ENCODE results near the gene ALOX12.

ALOX12 gene

GRCh38 chr17:7002288-7003047 lies 6.6 kb downstream of the ALOX12 start:
- DNase-seq (ENCODE audit: low spot score), result no peak

DNA sequence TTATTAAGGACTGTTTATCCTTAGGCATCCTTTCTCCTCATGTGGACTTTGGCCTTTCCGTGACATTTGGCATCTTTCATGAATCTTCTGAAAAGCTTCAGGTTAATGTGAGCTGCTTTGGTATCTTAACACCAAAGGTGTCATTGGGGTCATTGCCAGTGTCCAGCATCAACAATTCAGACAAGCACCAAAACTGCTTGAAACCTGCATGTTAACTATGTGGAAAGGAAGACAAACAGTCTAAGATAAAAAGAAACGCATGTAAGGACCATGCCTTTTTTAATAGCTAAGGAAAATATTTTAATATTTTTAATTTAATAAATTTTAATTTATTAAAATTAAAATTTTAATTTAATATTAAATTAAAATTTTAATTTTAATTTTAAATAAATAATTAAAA lies 7.9 kb downstream of the ALOX12 start:
- DNase-seq (ENCODE audit: low spot score), result no peak

DNA sequence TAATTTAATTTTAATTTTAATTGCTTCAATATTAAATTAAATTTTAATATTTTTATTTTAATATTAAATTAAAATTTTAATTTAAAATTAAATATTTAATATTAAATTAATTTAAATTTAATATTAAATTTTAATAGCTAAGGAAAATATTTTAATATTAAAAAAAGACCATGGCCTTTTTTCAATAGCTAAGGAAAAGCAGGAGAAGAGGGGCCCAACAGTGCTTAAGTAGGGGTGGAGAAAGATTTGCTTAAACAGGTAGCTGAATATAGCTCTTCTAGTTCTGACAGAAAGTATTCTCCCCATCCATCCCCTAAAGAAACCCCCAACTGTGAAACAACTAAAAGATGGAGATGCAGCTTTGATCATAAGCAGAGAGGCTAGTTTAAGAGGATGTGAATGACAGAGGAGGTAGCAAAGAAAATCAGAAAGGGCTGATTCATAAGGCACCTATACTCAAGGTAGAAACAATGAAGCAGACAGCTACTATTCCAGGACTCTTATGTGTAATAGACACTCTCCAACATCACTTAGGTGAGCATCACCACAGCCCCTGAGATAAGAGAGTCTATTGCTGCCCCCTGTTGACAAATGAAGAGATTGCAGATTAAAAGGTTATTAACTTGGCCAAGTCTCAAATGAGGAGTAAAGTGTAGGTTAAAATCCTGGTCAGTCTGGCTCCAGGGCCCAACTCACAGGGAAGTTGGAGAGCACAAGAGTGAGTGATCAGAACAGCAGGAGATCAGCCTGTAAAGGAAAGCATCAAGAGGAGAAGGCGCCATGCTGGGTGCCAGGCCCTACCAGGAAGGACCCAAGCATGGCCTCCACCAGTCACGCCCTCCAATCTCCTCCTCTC lies 8.8 kb downstream of the ALOX12 start:
- DNase-seq (ENCODE audit: low spot score), result peak; percentile 49

DNA sequence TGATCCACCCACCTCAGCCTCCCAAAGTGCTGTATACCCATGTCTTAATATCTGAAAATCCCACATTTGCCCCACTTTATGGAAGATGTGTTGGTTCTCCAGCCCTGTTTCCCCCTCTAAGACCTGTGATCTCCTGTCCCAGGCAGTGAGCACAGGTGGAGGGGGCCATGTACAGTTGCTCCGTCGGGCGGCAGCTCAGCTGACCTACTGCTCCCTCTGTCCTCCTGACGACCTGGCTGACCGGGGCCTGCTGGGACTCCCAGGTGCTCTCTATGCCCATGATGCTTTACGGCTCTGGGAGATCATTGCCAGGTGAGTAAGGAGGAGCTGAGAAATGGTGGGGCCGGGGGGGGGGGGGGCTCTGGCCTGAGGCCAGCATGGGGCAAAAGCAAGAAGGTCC lies 9.9 kb downstream of the ALOX12 start:
- no peak for DNase-seq (ENCODE audit: low spot score)

DNA sequence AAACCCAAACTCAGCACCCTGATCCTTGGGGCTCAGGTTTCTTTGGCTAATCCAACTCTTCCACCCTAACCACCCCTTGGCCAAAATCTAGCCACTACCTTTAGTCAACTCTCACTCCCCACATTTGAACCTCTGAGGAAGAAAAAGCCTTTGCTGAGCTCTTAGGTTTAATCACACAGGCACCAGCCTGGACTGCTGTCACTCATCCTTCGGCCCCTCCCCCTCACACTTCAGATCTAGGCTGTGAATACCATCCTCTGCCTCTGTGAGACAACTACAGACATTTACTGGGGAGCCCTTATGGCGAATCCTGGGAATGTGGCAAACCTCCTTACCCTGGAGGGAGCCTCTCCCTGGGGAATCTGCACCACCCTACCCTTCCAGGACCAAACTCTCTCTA lies 11.3 kb downstream of the ALOX12 start:
- no peak for DNase-seq (ENCODE audit: low spot score)

- DNase-seq (ENCODE audit: low spot score), result no peak
These were observed 14.7 kb downstream of the ALOX12 start for GRCh38 chr17:7010523-7010922.

- no peak for DNase-seq (ENCODE audit: low spot score)
These were observed 15.6 kb downstream of the ALOX12 start for GRCh38 chr17:7011415-7011814.

DNA sequence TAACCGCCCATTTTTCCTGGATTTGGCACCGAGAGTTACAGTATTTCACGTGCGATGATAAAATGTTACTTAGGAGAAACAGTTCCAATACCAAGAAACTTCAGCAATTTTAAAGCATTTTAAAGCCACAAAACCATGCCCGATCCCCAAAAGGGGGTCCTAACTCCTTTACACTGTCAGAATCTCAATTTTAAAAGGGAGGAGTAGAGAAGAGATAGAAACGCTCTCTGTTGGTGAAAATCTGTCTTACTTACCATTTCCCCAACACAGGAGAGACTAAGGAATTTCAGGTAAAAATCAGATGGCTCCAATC lies 16.0 kb downstream of the ALOX12 start:
- no peak for DNase-seq (ENCODE audit: low spot score)

DNA sequence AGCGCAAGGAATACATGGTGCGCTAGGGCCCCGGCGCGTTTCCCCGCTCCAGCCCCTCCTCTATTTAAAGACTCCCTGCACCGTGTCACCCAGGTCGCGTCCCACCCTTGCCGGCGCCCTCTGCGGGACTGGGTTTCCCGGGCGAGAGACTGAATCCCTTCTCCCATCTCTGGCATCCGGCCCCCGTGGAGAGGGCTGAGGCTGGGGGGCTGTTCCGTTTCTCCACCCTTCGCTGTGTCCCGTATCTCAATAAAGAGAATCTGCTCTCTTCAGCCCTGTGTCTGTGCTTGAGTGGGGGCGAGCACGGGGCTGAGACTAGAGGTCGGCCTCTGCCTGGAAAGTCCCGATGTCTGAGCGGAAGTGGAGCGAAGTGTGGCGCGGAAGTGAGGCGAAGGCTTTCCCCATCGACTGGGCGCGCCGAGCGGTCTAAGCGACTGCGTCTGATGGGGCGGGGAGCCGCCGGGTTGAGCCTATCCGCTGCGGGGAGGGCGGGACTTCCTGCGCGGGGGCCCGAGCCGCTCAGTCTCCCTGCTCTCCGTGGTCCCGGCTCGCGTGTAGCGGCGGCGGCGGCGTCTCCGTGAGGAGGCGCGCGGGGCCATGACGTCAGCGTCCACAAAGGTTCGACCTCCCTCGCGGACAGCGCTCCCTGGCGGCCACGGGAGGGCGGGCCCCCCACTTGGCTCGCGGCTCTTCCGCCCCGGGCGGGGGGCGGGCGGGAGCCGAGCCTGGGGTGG lies 18.6 kb downstream of the ALOX12 start:
- peak; percentile 88 for DNase-seq (ENCODE audit: low spot score)

- no peak for DNase-seq (ENCODE audit: low spot score)
These were observed 19.4 kb downstream of the ALOX12 start for GRCh38 chr17:7014995-7015958.

- DNase-seq (ENCODE audit: low spot score), result no peak
These were observed 20.6 kb downstream of the ALOX12 start for GRCh38 chr17:7016418-7016817.

- DNase-seq (ENCODE audit: low spot score), result no peak
These were observed 21.3 kb downstream of the ALOX12 start for GRCh38 chr17:7016886-7017826.

GRCh38 chr17:7017827-7018200 lies 22.0 kb downstream of the ALOX12 start:
- no peak for DNase-seq (ENCODE audit: low spot score)

DNA sequence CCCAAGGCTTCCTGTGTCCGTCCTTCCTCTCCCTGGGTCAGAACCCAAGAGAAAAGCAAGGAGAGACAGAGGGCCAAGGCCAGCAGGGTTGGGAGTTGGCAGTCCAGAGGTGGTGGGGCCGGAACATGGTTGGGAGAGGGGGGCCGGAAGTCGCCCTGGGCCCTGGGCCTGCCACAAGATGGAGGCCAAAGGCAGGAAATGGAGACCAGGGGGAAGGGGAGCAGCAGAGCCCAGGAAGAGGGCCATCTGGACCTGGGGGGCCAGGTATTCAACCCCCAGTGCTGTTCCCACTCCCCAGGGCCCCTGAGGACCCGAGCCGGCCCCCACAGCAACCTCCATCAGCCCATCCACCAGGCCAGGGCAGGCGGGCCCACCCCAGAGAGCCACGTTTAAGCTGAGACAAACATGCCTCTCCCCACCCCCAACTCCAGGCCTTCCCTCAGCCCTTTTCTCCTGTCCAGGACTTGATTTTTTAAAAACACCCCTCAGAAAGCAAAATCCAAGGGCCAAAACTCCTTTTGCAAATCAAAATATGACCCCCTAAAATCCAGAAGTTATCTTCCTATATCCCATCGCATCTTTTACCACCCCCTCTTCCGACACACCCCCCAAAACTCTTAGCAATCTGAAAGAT lies 22.6 kb downstream of the ALOX12 start:
- no peak for DNase-seq (ENCODE audit: low spot score)

DNA sequence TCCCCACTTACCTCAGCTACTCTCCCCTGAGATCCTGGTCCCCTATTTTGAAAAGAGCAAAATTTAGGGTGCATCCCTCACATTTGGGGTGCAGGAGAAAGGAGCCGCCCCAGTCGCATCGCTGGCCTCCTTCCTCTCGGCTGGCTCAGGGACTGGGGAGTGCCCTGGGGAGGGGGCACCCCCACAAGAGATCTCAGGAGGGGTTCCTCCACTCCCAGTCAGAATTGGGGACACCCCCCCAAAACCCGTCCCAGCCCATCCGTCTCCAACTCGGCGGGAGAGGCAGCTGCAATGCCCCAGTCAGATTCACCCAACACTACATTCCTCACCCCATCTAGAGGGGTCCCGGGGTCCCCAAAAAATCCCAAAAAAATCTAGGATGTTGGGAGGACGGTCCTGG lies 23.5 kb downstream of the ALOX12 start:
- no peak for DNase-seq (ENCODE audit: low spot score)

GRCh38 chr17:7019839-7020519 lies 24.1 kb downstream of the ALOX12 start:
- peak; percentile 37 for DNase-seq (ENCODE audit: low spot score)

DNA sequence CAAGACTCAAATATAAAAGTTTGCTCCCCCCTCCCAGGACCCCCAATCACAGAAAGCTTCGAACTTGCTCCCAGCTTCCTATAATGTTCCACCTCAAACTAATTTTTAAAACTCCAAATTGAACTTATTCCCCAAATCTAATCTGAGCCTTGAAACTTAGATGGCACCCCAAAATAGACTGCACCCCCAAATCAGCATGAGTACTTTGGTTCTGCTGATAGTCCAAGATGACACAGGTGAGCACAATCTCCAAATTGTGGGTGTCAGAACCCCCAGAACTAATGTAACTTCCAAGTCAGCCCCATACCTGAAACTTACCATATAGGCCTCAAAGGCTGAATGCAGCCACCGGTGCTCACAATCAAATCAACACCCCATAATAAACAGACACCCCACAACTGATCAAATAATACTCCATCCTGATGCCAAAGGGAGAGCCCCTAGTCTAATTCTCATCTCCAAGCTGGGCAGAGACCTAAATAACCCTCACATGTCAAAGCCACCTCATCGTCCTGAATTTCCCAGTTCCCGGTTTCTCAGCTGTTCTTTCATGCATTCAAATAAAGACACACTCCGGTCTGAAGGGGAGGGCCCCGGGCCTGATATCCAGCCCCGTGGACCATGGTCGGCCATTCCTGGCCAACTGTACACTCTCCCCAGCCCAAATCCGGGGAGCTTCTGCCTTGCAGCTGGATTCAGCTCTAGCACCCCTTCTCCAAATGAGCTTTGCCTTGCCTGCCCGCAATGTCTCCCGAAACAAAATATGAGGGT lies 25.2 kb downstream of the ALOX12 start:
- DNase-seq (ENCODE audit: low spot score), result no peak

GRCh38 chr17:7021993-7022778 lies 26.3 kb downstream of the ALOX12 start:
- DNase-seq (ENCODE audit: low spot score), result peak; percentile 87

Data from D341Med (cell line).